ENCODE data around the gene TMEM253. TPM values are rescaled to one million over a fixed set of nuclear protein-coding genes. Genes with fewer than 3 reads are reported as not detected.

The TMEM253 gene
- total RNA-seq, 1 experiment from 2014 or later: not detected

DNA sequence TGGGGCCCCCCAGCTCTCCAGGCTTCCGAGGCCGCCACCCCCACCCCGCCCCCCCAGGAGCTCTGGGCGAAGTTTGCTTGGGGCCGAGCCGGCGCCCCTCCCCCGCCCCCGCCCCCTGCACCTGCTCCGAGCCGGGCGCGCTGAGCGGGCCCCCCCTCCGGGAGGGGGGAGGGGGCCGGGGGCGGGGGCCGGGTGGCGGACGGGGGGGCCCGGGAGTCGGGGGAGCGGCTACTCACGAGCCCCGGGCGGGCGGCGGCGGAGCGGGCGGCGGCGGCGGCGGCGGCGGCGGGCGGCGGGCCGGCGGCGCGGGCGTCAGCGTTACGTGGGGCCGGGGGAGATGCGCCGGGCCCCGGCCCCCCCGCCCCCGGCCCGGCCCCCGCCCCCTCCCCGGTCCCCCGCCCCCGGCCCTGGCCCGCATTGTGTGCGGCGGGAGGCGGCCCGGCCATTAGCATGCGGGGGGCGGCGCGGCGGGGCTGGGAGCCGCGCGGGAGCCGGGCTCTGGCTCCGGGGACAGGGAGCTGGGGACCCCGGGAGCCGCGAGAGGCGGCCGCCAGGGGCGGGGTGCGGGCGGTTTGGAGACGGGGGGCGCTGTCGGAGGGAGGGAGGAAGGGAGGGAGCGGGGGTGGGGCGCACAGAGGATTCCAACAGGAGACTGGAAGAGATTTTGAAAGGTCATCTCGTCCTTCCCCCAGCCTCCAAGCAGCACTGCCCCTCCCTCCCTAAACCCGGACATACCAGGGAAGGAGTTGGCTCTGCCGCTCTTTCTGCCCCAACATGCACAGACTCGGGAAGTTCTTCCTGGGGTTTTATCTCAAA, 2.6 kb upstream of the TMEM253 start, which contains the start of gene ZNF219:
Gene ZNF219 (minus strand): TSS at position 580 of the 816 bp plus-strand sequence. CDS start 5,064 bp downstream, outside the sequence.
- H3K4me3 ChIP-seq (ENCODE audit: low read length): peak within 1 kb of the TSS; percentile 69
- no peaks in the 10 kb centered on the region for H4K20me1 ChIP-seq (ENCODE audit: low read length)
- BruUV-seq (replicated peaks): no TSS peak
- CTCF ChIA-PET: no interaction called here
- peak; percentile 34 for ATAC-seq
- H3K79me2 ChIP-seq (ENCODE audit: low read length): no peaks in the 10 kb centered on the region
- intact Hi-C loops (cut with micrococcal nuclease): no loop called here
- peak within 1 kb of the TSS; percentile 81 for H2AFZ ChIP-seq (ENCODE audit: low read length)
- H3K4me1 ChIP-seq (ENCODE audit: insufficient read depth, low read length): peaks cover 28% of the 10 kb centered on the region
- DNase-seq: peak; percentile 15
- H3K4me2 ChIP-seq (ENCODE audit: low read length): peak within 1 kb of the TSS; percentile 82
- no peaks in the 10 kb centered on the region for H3K27me3 ChIP-seq (ENCODE audit: low read length)
- H3K9me2 ChIP-seq (replicated peaks; ENCODE audit: low read length): no peaks in the 10 kb centered on the region
- H3K36me3 ChIP-seq (ENCODE audit: low read depth, low read length): no peaks in the 10 kb centered on the region
- TF ChIP-seq EZH2 (IDR thresholded peaks at IDR 0.05; ENCODE audit: low read length, unreplicated experiment) (no peak), EZH2phosphoT487 (IDR thresholded peaks at IDR 0.05; ENCODE audit: borderline replicate concordance, low read length) (no peak)
- TF ChIP-seq, protein P1, sequence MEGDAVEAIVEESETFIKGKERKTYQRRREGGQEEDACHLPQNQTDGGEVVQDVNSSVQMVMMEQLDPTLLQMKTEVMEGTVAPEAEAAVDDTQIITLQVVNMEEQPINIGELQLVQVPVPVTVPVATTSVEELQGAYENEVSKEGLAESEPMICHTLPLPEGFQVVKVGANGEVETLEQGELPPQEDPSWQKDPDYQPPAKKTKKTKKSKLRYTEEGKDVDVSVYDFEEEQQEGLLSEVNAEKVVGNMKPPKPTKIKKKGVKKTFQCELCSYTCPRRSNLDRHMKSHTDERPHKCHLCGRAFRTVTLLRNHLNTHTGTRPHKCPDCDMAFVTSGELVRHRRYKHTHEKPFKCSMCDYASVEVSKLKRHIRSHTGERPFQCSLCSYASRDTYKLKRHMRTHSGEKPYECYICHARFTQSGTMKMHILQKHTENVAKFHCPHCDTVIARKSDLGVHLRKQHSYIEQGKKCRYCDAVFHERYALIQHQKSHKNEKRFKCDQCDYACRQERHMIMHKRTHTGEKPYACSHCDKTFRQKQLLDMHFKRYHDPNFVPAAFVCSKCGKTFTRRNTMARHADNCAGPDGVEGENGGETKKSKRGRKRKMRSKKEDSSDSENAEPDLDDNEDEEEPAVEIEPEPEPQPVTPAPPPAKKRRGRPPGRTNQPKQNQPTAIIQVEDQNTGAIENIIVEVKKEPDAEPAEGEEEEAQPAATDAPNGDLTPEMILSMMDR (conservative IDR thresholded peaks at IDR 0.05; ENCODE audit: low read depth, low read length): no peak
- peak within 1 kb of the TSS; percentile 6; the same call in 1 of the 2 replicates for H3K9ac ChIP-seq (ENCODE audit: low read length)
- POLR2A ChIA-PET (ENCODE audit: unreplicated experiment): no interaction called here
- no peaks in the 10 kb centered on the region for H3K9me3 ChIP-seq (ENCODE audit: low read length)
- no peak within 1 kb of the TSS for H3K27ac ChIP-seq (ENCODE audit: low read length)
- H3F3A ChIP-seq (ENCODE audit: low read length, unreplicated experiment): no peaks in the 10 kb centered on the region

DNA sequence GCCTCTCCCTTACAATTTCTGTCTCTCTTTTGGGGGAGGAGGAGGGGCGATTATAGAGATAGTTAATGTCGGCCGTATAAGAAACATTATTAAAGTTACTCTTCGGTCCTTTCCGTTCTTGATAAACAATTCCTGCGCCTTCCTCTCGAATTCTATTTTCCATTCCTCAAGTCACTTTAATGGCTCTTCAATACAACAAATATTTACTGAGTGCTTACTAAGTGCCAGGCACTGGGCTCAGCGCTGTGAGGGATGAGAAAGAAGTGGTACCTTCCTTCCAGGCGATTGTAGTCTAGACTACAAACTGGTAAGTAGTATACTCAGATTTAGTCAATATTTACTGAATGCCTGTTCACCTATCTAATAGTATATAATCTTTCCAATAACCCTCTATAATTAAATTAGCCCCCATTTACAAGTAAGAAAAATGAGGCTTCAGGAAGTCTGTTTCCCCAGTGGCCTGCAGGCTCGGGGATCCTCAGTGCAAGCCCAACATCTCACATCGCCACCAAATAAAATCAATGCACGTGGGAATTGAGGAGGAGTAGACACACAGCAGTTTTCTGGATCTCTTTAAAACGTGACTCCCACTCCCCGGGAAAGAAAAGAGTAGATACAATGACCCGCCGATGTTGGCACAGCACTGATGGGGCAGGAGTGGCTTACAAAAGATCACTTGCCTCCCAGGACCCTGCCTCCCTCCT, 1.8 kb upstream of the TMEM253 start:
- intact Hi-C loops (cut with micrococcal nuclease): no loop called here

More for the DNA sequence above, 1.8 kb upstream of the TMEM253 start:
- DNase-seq (peak; percentile 34), ATAC-seq (no peak)
- peak overlapping the region; percentile 81 for H2AFZ ChIP-seq (ENCODE audit: low read length)
- no peaks in the 10 kb centered on the region for H3K79me2 ChIP-seq (ENCODE audit: low read length)
- peaks cover 29% of the 10 kb centered on the region for H3K4me1 ChIP-seq (ENCODE audit: insufficient read depth, low read length)
- H3F3A ChIP-seq (ENCODE audit: low read length, unreplicated experiment): no peaks in the 10 kb centered on the region
- peak overlapping the region; percentile 82 for H3K4me2 ChIP-seq (ENCODE audit: low read length)
- H3K9ac ChIP-seq (ENCODE audit: low read length): peak overlapping the region; percentile 6; the same call in 1 of the 2 replicates
- no peak overlapping the region for H3K27ac ChIP-seq (ENCODE audit: low read length)
- H3K9me2 ChIP-seq (replicated peaks; ENCODE audit: low read length): no peaks in the 10 kb centered on the region
- ChIA-PET POLR2A (ENCODE audit: unreplicated experiment) (no interaction called here), CTCF (no interaction called here)
- H3K27me3 ChIP-seq (ENCODE audit: low read length): no peaks in the 10 kb centered on the region
- no peaks in the 10 kb centered on the region for H4K20me1 ChIP-seq (ENCODE audit: low read length)
- no peaks in the 10 kb centered on the region for H3K36me3 ChIP-seq (ENCODE audit: low read depth, low read length)
- H3K9me3 ChIP-seq (ENCODE audit: low read length): no peaks in the 10 kb centered on the region
- H3K4me3 ChIP-seq (ENCODE audit: low read length): peak overlapping the region; percentile 69
- no TSS peak for BruUV-seq (replicated peaks)
- no peak for TF ChIP-seq EZH2phosphoT487 (IDR thresholded peaks at IDR 0.05; ENCODE audit: borderline replicate concordance, low read length)
- no peak for TF ChIP-seq EZH2 (IDR thresholded peaks at IDR 0.05; ENCODE audit: low read length, unreplicated experiment)
- TF ChIP-seq, protein P1 (conservative IDR thresholded peaks at IDR 0.05; ENCODE audit: low read depth, low read length): no peak

Data from PC-3 (cell line).